HL-60 (cell line): ENCODE data around the gene TDRD10.

ENCODE experiments used
- DNase-seq, 2 experiments: peaks; one replicate each; pipeline ENCODE4 v3.0.0-alpha.2; 2010 to 2020; ENCODE audit warnings: low read depth in 1 of 2, low spot score in 1 of 2
- H3K27ac ChIP-seq: fragments of 250-450 bp; sonication (Bioruptor Pico); replicated peaks from 2 replicates; pipeline ENCODE4 v1.5.1; 2020; ENCODE audit warnings: mild to moderate bottlenecking, moderate library complexity
- H3K27me3 ChIP-seq: fragments of 250-450 bp; sonication (Bioruptor Pico); 2 replicates; pipeline ENCODE4 v1.5.1; 2021; ENCODE audit warnings: mild to moderate bottlenecking, moderate library complexity; ENCODE audit not compliant: insufficient read depth, poor library complexity, severe bottlenecking
- H3K4me3 ChIP-seq: replicated peaks from 2 replicates; pipeline ENCODE4 v1.5.1; 2011; ENCODE audit warnings: mild to moderate bottlenecking, control low read depth, low read length; ENCODE audit not compliant: insufficient read depth
- GABPA ChIP-seq: IDR thresholded peaks from 2 replicates; pipeline ENCODE4 v1.6.1; 2012; ENCODE audit warnings: low read depth
- POLR2AphosphoS5 ChIP-seq: IDR thresholded peaks from 2 replicates; pipeline ENCODE4 v1.6.1; 2012; ENCODE audit warnings: low read depth
- SPI1 ChIP-seq: IDR thresholded peaks from 2 replicates; pipeline ENCODE4 v1.6.1; 2012; ENCODE audit warnings: low read depth, mild to moderate bottlenecking, borderline replicate concordance
- TF ChIP-seq, protein P1 (sequence below): IDR thresholded peaks from 2 replicates; pipeline ENCODE4 v1.6.1; 2012; ENCODE audit warnings: low read depth; ENCODE audit not compliant: insufficient replicate concordance
- TF ChIP-seq, protein P2 (sequence below): IDR thresholded peaks from one replicate; pipeline ENCODE4 v1.5.1; 2011; ENCODE audit warnings: low read length, control low read depth, inconsistent platforms; ENCODE audit not compliant: insufficient read depth

The TDRD10 gene

DNA sequence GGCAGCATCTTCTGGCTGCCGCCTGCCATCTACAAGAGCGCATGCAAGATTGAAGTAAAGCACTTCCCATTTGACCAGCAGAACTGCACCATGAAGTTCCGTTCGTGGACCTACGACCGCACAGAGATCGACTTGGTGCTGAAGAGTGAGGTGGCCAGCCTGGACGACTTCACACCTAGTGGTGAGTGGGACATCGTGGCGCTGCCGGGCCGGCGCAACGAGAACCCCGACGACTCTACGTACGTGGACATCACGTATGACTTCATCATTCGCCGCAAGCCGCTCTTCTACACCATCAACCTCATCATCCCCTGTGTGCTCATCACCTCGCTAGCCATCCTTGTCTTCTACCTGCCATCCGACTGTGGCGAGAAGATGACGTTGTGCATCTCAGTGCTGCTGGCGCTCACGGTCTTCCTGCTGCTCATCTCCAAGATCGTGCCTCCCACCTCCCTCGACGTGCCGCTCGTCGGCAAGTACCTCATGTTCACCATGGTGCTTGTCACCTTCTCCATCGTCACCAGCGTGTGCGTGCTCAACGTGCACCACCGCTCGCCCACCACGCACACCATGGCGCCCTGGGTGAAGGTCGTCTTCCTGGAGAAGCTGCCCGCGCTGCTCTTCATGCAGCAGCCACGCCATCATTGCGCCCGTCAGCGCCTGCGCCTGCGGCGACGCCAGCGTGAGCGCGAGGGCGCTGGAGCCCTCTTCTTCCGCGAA is 69.4 kb downstream of the TDRD10 start:
- H3K4me3 ChIP-seq, result no peak overlapping the region

DNA sequence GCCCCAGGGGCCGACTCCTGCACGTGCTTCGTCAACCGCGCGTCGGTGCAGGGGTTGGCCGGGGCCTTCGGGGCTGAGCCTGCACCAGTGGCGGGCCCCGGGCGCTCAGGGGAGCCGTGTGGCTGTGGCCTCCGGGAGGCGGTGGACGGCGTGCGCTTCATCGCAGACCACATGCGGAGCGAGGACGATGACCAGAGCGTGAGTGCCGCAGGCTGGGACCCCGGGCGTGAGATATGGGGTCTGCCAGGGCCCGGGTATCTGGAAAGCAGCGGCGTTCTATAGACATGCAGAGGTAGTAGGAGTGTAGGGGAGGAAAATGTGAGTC is 69.9 kb downstream of the TDRD10 start:
- Histone ChIP-seq H3K27ac (no peak overlapping the region), H3K4me3 (no peak overlapping the region), H3K27me3 (peaks cover 5% of the 10 kb centered on the region)
- TF ChIP-seq, protein P1, sequence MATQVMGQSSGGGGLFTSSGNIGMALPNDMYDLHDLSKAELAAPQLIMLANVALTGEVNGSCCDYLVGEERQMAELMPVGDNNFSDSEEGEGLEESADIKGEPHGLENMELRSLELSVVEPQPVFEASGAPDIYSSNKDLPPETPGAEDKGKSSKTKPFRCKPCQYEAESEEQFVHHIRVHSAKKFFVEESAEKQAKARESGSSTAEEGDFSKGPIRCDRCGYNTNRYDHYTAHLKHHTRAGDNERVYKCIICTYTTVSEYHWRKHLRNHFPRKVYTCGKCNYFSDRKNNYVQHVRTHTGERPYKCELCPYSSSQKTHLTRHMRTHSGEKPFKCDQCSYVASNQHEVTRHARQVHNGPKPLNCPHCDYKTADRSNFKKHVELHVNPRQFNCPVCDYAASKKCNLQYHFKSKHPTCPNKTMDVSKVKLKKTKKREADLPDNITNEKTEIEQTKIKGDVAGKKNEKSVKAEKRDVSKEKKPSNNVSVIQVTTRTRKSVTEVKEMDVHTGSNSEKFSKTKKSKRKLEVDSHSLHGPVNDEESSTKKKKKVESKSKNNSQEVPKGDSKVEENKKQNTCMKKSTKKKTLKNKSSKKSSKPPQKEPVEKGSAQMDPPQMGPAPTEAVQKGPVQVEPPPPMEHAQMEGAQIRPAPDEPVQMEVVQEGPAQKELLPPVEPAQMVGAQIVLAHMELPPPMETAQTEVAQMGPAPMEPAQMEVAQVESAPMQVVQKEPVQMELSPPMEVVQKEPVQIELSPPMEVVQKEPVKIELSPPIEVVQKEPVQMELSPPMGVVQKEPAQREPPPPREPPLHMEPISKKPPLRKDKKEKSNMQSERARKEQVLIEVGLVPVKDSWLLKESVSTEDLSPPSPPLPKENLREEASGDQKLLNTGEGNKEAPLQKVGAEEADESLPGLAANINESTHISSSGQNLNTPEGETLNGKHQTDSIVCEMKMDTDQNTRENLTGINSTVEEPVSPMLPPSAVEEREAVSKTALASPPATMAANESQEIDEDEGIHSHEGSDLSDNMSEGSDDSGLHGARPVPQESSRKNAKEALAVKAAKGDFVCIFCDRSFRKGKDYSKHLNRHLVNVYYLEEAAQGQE, result no peak
- TF ChIP-seq GABPA (no peak), SPI1 (no peak)
- TF ChIP-seq, protein P2, sequence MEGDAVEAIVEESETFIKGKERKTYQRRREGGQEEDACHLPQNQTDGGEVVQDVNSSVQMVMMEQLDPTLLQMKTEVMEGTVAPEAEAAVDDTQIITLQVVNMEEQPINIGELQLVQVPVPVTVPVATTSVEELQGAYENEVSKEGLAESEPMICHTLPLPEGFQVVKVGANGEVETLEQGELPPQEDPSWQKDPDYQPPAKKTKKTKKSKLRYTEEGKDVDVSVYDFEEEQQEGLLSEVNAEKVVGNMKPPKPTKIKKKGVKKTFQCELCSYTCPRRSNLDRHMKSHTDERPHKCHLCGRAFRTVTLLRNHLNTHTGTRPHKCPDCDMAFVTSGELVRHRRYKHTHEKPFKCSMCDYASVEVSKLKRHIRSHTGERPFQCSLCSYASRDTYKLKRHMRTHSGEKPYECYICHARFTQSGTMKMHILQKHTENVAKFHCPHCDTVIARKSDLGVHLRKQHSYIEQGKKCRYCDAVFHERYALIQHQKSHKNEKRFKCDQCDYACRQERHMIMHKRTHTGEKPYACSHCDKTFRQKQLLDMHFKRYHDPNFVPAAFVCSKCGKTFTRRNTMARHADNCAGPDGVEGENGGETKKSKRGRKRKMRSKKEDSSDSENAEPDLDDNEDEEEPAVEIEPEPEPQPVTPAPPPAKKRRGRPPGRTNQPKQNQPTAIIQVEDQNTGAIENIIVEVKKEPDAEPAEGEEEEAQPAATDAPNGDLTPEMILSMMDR, result no peak
- DNase-seq, result no peak

More for the DNA sequence above, 69.4 kb downstream of the TDRD10 start:
- Histone ChIP-seq H3K27ac (no peak overlapping the region), H3K27me3 (peaks cover 5% of the 10 kb centered on the region)
- TF ChIP-seq SPI1, result no peak
- TF ChIP-seq, protein P2, result no peak
- TF ChIP-seq, protein P1, result no peak
- TF ChIP-seq POLR2AphosphoS5, result no peak
- TF ChIP-seq GABPA, result no peak
- DNase-seq, result no peak

DNA sequence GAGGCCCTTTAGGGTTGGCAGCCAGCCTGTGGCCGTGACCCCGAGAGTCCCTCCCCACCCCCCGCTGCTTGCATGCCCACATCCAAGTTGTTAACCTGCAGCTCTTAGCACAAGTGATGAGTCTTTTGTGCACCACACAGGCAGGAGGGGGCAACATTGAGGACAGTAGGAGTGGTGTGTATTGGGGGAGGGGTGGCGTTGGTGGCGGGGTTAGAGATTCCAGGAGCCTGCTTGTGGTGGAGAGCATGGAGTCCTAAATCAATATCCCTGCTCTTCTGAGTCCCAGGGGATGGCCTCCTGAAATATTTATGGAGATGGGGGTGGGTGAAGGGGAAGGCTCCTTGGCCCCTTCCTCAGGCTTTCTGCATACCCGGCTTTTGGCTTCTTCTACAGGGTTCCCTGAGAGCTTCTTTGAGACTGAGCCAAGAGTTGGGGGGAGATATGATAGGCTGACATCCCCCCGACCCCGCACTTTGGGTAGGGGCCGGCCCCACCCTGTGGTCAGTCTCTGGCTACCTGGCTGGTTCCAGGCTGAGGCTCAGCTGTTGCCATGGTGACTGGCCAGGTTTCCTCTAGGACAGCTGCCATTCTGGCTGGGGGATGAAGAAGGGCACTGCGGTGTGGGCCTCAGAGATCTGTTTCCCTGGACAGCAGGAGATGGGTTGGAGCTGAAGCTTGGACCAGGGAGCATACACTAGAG is 70.6 kb downstream of the TDRD10 start:
- no peak overlapping the region for H3K27ac ChIP-seq
- H3K4me3 ChIP-seq, result no peak overlapping the region
- H3K27me3 ChIP-seq, result peaks cover 5% of the 10 kb centered on the region
- DNase-seq, result no peak
- no peak for TF ChIP-seq SPI1
- TF ChIP-seq GABPA, result no peak
- TF ChIP-seq, protein P2, result no peak
- no peak for TF ChIP-seq POLR2AphosphoS5
- TF ChIP-seq, protein P1, result no peak
